PC-3 (cell line): ENCODE data around the gene SMIM36.

Experiments used
- CTCF ChIP-seq: fragments of 300-600 bp; sonication (generic); conservative IDR thresholded peaks from 2 replicates; pipeline ENCODE4 v1.5.1; 2017; ENCODE audit warnings: antibody characterized with exemption, low read depth, mild to moderate bottlenecking, low read length
- EZH2 ChIP-seq: fragments of 300-600 bp; sonication (generic); IDR thresholded peaks from one replicate; pipeline ENCODE4 v1.6.1; 2017; ENCODE audit warnings: antibody characterized with exemption, mild to moderate bottlenecking, low read length; ENCODE audit not compliant: unreplicated experiment

- TF ChIP-seq CTCF = peak; percentile 99
- TF ChIP-seq EZH2 = no peak
These were observed 2.8 kb upstream of the SMIM36 start for GRCh38 chr17:55513885-55514590.
